ENCODE measurements around the gene GOT2. TPM values are rescaled to one million over a fixed set of nuclear protein-coding genes. Genes with fewer than 3 reads are reported as not detected.
A peak's percentile ranks its signal among the peaks of the same experiment; 100 is the strongest.
"Not testable (repeated sequence)": the region's sequence is repeated elsewhere in the genome, so short reads cannot be mapped to it uniquely, and the experiment has no call there.

The GOT2 gene
- total RNA-seq, 1 experiment from 2014 or later: 58.6 TPM

GRCh38 chr16:58723109-58723508 lies 11.0 kb downstream of the GOT2 start:
- DNase-seq (ENCODE audit: low read depth): no peak

- no peak for DNase-seq (ENCODE audit: low read depth)
Measured at GRCh38 chr16:58717994-58718393, 16.1 kb downstream of the GOT2 start.

- no peak for DNase-seq (ENCODE audit: low read depth)
Measured at GRCh38 chr16:58716468-58716867, 17.6 kb downstream of the GOT2 start.

- no peak for DNase-seq (ENCODE audit: low read depth)
Measured at GRCh38 chr16:58713742-58714141, 20.4 kb downstream of the GOT2 start.

GRCh38 chr16:58709333-58709732 lies 24.8 kb downstream of the GOT2 start:
- no peak for DNase-seq (ENCODE audit: low read depth)

GRCh38 chr16:58699151-58699550 lies 35.0 kb downstream of the GOT2 start:
- DNase-seq (ENCODE audit: low read depth): no peak

- no peak for DNase-seq (ENCODE audit: low read depth)
Measured at GRCh38 chr16:58695368-58695767, 38.7 kb downstream of the GOT2 start.

- no peak for DNase-seq (ENCODE audit: low read depth)
Measured at GRCh38 chr16:58692450-58692849, 41.7 kb downstream of the GOT2 start.

GRCh38 chr16:58686985-58687706 lies 47.0 kb downstream of the GOT2 start:
- DNase-seq (ENCODE audit: low read depth): not testable (repeated sequence)

GRCh38 chr16:58685084-58685449 lies 49.0 kb downstream of the GOT2 start:
- no peak for DNase-seq (ENCODE audit: low read depth)

- DNase-seq (ENCODE audit: low read depth): peak; percentile 78
Measured at GRCh38 chr16:58684354-58685083, 49.6 kb downstream of the GOT2 start, which contains the start of gene SLC38A7. TSS of gene SLC38A7 (minus strand) at chr16:58684770. CDS start at chr16:58680126, 4,644 bp downstream.

- no peak for DNase-seq (ENCODE audit: low read depth)
Measured at GRCh38 chr16:58684001-58684353, 50.1 kb downstream of the GOT2 start.

GRCh38 chr16:58679763-58680162 lies 54.4 kb downstream of the GOT2 start:
- no peak for DNase-seq (ENCODE audit: low read depth)

- DNase-seq (ENCODE audit: low read depth): peak; percentile 21
Measured at GRCh38 chr16:58678716-58679115, 55.4 kb downstream of the GOT2 start.

GRCh38 chr16:58678269-58678668 lies 55.8 kb downstream of the GOT2 start:
- no peak for DNase-seq (ENCODE audit: low read depth)

- DNase-seq (ENCODE audit: low read depth): no peak
Measured at GRCh38 chr16:58670946-58671583, 63.1 kb downstream of the GOT2 start.

- DNase-seq (ENCODE audit: low read depth): no peak
Measured at GRCh38 chr16:58670177-58670576, 63.9 kb downstream of the GOT2 start.

GRCh38 chr16:58665200-58665599 lies 68.9 kb downstream of the GOT2 start:
- DNase-seq (ENCODE audit: low read depth): no peak

- peak; percentile 85 for DNase-seq (ENCODE audit: low read depth)
Measured at GRCh38 chr16:58661199-58661830, 72.8 kb downstream of the GOT2 start.

- not testable (repeated sequence) for DNase-seq (ENCODE audit: low read depth)
Measured at GRCh38 chr16:58659911-58660310, 74.2 kb downstream of the GOT2 start.

- DNase-seq (ENCODE audit: low read depth): peak; percentile 50
Measured at GRCh38 chr16:58658796-58659211, 75.3 kb downstream of the GOT2 start.
